ENCODE measurements around the gene GUK1.
"Not testable (repeated sequence)": the region's sequence is repeated elsewhere in the genome, so short reads cannot be mapped to it uniquely, and the experiment has no call there.

GUK1 gene

GRCh38 chr1:228171221-228171891, 31.3 kb downstream of the GUK1 start:
- H3K27ac ChIP-seq = no peak overlapping the region
- no peak overlapping the region for H3K9ac ChIP-seq (ENCODE audit: insufficient read length)
- H3K36me3 ChIP-seq (ENCODE audit: insufficient read depth, low read length) = no peaks in the 10 kb centered on the region
- DNase-seq (ENCODE audit: low read depth, low spot score) = no peak
- TF ChIP-seq FOXP2 (optimal IDR thresholded peaks at IDR 0.05; ENCODE audit: control extremely low read depth, extremely low read length, insufficient read depth) (no peak), EZH2 (IDR thresholded peaks at IDR 0.05) (no peak), POLR2AphosphoS5 (IDR thresholded peaks at IDR 0.05; ENCODE audit: borderline replicate concordance, low read depth, low read length) (no peak)
- no peak overlapping the region for H3K4me3 ChIP-seq
- no peaks in the 10 kb centered on the region for H3K9me3 ChIP-seq (ENCODE audit: low read depth, low read length)

GRCh38 chr1:228172591-228173527, 32.8 kb downstream of the GUK1 start:
- TF ChIP-seq POLR2AphosphoS5 (IDR thresholded peaks at IDR 0.05; ENCODE audit: borderline replicate concordance, low read depth, low read length) (no peak), FOXP2 (optimal IDR thresholded peaks at IDR 0.05; ENCODE audit: control extremely low read depth, extremely low read length, insufficient read depth) (no peak), EZH2 (IDR thresholded peaks at IDR 0.05) (no peak)
- Histone ChIP-seq H3K9me3 (ENCODE audit: low read depth, low read length) (no peaks in the 10 kb centered on the region), H3K9ac (ENCODE audit: insufficient read length) (no peak overlapping the region), H3K36me3 (ENCODE audit: insufficient read depth, low read length) (no peaks in the 10 kb centered on the region), H3K4me3 (no peak overlapping the region), H3K27ac (no peak overlapping the region)
- DNase-seq (ENCODE audit: low read depth, low spot score) = no peak

- H3K4me3 ChIP-seq; H3K27ac ChIP-seq; DNase-seq (ENCODE audit: low read depth, low spot score); H3K9me3 ChIP-seq (ENCODE audit: low read depth, low read length); H3K36me3 ChIP-seq (ENCODE audit: insufficient read depth, low read length); H3K9ac ChIP-seq (ENCODE audit: insufficient read length): not testable (repeated sequence)
Measured at GRCh38 chr1:228173528-228174481, 33.7 kb downstream of the GUK1 start.

DNA sequence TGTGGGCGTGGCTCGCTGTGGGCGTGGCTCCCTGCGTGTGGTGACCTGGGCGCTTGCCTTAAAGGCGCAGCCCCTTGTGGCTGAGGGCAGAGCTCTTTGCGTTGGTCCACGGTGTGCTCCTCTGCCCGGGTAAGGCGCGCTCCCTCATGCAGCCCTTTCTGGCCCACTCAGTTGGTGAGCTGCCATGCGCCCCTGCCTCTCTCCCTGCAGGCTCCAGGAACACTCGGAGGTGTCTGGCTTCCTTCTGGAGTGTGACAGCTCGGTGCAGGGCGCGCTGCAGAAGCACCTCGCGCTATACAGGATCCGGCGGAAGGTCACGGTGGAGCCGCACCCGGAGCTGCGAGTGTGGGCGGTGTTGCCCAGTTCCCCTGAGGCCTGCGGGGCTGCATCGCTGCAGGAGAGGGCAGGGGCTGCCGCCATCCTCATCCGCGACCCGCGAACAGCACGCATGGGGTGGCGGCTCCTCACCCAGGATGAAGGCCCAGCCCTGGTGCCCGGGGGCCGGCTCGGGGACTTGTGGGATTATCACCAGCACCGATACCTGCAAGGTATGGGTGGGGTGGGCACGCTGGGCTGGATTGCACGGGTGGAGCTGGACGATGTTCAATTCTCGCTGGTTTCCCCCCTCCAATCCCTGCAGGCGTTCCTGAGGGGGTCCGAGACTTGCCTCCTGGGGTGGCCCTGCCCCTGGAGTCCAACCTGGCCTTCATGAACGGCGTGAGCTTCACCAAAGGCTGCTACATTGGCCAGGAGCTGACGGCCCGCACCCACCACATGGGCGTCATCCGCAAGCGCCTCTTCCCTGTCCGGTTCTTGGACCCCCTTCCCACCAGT, 34.6 kb downstream of the GUK1 start:
- no peak overlapping the region for H3K9ac ChIP-seq (ENCODE audit: insufficient read length)
- no peak for TF ChIP-seq FOXP2 (optimal IDR thresholded peaks at IDR 0.05; ENCODE audit: control extremely low read depth, extremely low read length, insufficient read depth)
- no peak for TF ChIP-seq POLR2AphosphoS5 (IDR thresholded peaks at IDR 0.05; ENCODE audit: borderline replicate concordance, low read depth, low read length)
- no peak for TF ChIP-seq EZH2 (IDR thresholded peaks at IDR 0.05)
- no peaks in the 10 kb centered on the region for H3K36me3 ChIP-seq (ENCODE audit: insufficient read depth, low read length)
- H3K27ac ChIP-seq = no peak overlapping the region
- no peak overlapping the region for H3K4me3 ChIP-seq
- DNase-seq (ENCODE audit: low read depth, low spot score) = no peak
- H3K9me3 ChIP-seq (ENCODE audit: low read depth, low read length) = no peaks in the 10 kb centered on the region

GRCh38 chr1:228175316-228176023, 35.4 kb downstream of the GUK1 start:
- TF ChIP-seq FOXP2 (optimal IDR thresholded peaks at IDR 0.05; ENCODE audit: control extremely low read depth, extremely low read length, insufficient read depth) (no peak), EZH2 (IDR thresholded peaks at IDR 0.05) (no peak), POLR2AphosphoS5 (IDR thresholded peaks at IDR 0.05; ENCODE audit: borderline replicate concordance, low read depth, low read length) (no peak)

GRCh38 chr1:228176024-228176395, 35.9 kb downstream of the GUK1 start:
- Histone ChIP-seq H3K9ac (ENCODE audit: insufficient read length) (no peak overlapping the region), H3K27ac (no peak overlapping the region), H3K36me3 (ENCODE audit: insufficient read depth, low read length) (no peaks in the 10 kb centered on the region), H3K4me3 (no peak overlapping the region), H3K9me3 (ENCODE audit: low read depth, low read length) (no peaks in the 10 kb centered on the region)
- no peak for TF ChIP-seq FOXP2 (optimal IDR thresholded peaks at IDR 0.05; ENCODE audit: control extremely low read depth, extremely low read length, insufficient read depth)
- TF ChIP-seq EZH2 (IDR thresholded peaks at IDR 0.05) = no peak
- no peak for TF ChIP-seq POLR2AphosphoS5 (IDR thresholded peaks at IDR 0.05; ENCODE audit: borderline replicate concordance, low read depth, low read length)
- no peak for DNase-seq (ENCODE audit: low read depth, low spot score)

More at GRCh38 chr1:228175316-228176023, 35.4 kb downstream of the GUK1 start:
- Histone ChIP-seq H3K9me3 (ENCODE audit: low read depth, low read length) (no peaks in the 10 kb centered on the region), H3K27ac (no peak overlapping the region), H3K9ac (ENCODE audit: insufficient read length) (no peak overlapping the region), H3K36me3 (ENCODE audit: insufficient read depth, low read length) (no peaks in the 10 kb centered on the region), H3K4me3 (no peak overlapping the region)
- no peak for DNase-seq (ENCODE audit: low read depth, low spot score)

All from SK-N-MC (cell line).